GM23248 (cell line): Measurements from ENCODE around the gene PERCC1.

Source experiments
- EZH2 ChIP-seq: fragments of 200-600 bp; sonication (generic); IDR thresholded peaks from 2 replicates; pipeline ENCODE4 v1.6.1; 2018; ENCODE audit warnings: antibody characterized with exemption, mild to moderate bottlenecking; ENCODE audit not compliant: insufficient read depth, poor library complexity, severe bottlenecking
- EZH2phosphoT487 ChIP-seq: fragments of 200-600 bp; sonication (generic); IDR thresholded peaks from 2 replicates; pipeline ENCODE4 v1.6.1; 2018; ENCODE audit warnings: antibody characterized with exemption, moderate library complexity, mild to moderate bottlenecking, low read depth; ENCODE audit not compliant: insufficient read depth

GRCh38 chr16:1457489-1458245 lies 26.8 kb downstream of the PERCC1 start:
- no peak for TF ChIP-seq EZH2
- TF ChIP-seq EZH2phosphoT487 = no peak
